IPS DF 19.7 (cell line): ENCODE measurements around the gene BHLHA15.

Experiments used
- DNase-seq: peaks from one replicate; pipeline ENCODE4 v3.0.0-alpha.2; 2013; ENCODE audit warnings: low read depth, low spot score

The BHLHA15 gene

DNA sequence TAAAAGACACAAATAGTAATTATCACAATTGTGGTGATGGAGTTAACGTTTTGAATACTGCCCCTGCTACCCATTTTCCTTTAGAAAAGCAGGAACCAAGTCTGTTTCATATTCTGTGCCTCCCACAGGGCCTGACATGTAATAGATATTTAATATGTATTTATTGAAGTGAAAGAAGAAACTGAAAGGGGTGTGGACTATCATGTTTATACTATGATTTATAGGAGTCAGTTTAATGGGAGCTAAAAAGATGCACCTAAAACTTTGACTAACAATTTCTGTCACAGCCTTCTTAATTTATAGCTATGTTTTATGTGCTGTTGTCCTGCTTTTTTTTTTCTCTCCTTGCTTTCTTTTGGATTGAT is 24.1 kb upstream of the BHLHA15 start:
- no peak for DNase-seq

DNA sequence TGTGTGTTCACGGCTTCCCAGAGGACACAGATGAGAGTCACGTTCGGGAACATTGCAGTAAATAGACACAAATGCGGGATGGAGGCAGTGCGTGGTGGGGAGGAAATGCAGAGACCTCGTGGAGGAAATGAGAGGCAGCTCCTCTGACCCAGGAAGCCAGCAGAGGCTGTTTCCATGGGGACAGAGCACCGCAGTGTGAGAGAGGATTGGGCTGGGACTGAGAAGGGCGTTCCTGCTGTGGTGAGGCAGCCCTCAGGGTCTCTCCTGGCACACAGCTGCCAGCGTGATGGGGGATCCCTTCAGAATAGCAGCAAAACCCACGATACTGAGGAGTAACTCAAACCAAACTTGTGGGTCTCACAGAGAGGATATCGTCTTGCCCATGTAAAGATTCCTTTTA is 21.7 kb upstream of the BHLHA15 start:
- no peak for DNase-seq

DNA sequence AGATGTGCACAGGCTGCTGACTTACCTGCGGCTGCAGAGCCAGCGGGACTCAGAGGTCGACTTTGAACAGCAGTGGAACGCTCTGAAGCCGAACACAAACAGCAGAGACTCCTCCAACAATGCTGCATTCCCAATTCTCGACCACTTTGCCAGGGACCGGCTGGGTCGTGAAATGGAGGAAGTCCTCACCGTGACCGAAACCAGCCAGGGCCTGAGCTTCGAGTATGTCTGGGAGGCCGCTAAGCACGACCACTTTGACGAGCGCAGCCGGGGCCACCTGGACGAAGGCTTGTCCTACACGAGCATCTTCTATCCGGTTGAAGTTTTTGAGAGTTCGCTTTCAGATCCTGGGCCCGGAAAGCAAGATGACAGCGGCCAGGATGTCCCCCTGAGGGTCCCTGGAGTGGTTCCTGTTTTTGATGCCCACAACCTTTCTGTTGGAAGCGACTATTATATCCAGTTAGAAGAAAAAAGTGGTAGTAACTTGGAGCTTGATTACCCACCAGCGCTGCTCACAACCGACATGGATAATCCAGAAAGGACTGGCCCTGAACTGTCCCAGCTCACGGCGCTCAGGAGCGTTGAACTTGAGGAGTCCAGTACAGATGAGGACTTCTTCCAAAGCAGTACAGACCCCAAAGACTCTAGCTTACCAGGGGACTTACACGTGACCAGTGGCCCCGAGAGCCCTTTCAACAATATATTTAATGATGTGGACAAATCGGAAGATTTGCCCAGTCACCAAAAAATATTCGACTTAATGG is 19.4 kb upstream of the BHLHA15 start:
- DNase-seq = no peak

DNA sequence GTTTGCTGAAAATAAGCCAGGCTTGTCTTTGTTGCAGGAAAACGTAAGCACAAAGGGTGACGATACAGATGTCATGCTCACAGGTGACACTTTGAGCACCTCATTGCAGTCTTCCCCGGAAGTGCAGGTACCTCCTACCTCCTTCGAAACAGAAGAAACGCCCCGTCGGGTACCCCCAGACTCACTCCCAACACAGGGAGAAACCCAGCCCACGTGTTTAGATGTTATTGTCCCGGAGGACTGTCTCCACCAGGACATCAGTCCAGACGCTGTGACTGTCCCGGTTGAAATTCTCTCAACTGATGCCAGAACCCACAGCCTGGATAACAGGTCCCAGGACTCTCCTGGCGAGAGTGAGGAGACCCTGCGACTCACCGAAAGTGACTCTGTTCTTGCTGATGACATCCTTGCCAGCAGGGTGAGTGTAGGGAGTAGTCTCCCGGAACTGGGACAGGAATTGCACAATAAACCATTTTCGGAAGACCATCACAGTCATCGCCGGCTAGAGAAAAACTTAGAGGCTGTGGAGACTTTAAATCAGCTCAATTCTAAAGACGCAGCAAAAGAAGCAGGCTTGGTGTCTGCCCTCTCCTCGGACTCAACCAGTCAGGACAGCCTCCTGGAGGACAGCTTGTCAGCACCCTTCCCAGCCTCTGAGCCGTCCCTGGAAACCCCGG is 18.3 kb upstream of the BHLHA15 start:
- DNase-seq = no peak

DNA sequence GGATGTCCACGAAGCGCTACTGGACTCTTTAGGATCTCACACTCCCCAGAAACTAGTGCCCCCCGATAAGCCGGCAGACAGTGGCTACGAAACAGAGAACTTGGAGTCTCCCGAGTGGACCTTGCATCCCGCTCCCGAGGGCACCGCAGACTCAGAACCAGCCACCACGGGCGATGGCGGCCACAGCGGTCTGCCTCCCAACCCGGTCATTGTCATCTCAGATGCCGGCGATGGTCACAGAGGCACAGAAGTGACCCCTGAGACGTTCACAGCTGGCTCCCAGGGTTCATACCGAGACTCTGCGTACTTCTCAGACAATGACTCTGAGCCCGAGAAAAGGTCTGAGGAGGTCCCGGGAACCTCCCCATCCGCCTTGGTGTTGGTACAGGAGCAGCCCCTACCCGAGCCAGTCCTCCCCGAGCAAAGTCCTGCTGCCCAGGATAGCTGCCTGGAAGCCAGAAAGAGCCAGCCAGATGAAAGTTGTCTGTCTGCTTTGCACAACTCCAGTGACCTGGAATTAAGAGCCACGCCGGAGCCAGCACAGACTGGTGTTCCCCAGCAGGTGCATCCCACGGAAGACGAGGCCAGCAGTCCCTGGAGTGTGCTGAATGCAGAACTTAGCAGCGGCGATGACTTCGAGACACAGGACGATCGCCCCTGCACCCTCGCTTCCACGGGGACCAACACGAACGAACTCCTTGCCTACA is 17.6 kb upstream of the BHLHA15 start:
- no peak for DNase-seq

DNA sequence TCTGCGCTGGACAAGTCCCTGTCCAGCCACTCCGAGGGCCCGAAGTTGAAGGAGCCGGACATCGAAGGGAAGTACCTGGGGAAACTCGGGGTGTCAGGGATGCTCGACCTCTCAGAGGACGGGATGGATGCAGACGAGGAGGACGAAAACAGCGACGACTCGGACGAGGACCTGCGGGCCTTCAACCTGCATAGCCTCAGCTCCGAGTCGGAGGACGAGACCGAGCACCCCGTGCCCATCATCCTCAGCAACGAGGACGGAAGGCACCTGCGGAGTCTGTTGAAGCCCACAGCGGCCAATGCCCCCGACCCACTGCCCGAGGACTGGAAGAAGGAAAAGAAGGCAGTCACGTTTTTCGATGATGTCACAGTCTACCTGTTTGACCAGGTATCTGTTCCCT is 17.1 kb upstream of the BHLHA15 start:
- DNase-seq = no peak

DNA sequence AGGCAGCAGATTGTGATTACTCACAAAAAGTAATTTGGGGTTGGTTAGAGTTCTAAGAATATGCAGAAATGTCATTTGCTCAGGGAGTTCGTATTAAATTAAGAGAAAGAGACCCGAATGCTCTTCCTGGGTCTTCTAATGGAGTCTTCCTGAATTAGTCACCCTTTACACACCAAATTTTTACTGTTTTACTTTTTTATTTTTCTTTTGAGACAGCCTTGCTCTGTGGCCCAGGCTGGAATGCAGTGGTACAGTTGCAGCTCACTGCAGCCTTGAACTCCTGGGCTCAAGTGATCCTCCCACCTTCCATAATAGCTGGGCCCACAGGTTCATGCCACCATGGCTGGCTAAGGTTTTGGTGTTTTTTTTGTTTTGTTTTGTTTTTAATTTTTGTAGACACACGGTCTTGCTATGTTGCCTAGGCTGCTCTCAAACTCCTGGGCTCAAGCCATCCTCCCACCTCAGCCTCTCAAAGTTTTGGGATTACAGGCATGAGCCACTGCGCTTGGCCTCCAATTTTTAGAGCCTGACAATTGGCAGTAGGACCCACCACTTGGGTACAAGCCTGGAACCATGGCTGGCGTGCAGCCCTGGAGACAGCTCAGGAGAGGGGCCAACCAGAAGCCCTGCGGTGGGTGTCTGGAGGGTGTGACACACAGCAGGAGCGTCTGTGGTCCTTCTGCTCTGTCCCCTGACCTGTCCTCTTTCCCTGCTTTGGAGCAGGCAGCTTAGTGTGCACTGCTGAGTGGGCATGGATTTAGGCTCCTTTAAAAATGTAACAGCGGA is 16.4 kb upstream of the BHLHA15 start:
- no peak for DNase-seq

DNA sequence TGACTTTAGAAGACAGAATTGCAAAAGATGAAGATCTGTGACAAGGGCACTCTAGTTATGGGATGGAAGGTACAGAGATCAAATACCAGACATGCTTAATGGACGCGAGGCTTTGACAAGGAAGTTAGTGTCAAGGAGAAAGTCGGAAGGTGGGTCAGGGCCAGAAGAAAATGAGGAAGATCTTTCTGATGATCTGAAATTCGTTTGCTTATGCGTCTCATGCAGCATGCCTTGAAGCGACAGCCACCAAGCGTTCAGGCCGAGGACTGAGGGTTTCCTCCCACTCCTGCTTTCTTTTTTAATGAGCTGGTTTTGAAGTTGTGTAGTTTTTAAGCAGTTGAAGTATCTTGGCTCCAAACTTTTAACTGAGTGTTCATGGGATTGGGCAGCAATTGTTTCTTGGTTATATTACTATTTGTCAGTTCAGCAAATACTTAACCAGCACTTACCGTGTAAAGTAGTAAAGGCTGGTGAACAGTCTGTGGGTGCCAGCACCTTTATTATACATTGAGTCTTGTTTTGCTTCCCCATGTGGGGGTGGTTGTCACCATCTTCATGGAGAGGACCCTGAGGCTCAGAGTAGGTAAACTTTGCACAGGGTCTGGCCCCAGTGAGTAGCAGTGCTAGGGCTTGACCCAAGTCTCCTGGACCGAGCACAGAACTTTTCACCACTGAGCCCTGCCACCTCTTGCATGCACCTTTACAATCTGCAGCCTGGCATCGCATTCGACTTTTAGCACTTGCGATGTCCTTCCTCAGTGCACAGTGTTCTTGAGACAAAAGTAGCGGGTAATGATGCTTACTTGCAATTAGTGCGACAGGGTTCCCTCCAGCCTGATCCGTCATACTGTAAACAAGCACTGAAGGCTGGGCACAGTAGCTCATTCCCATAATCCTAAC is 14.3 kb upstream of the BHLHA15 start:
- DNase-seq = no peak

DNA sequence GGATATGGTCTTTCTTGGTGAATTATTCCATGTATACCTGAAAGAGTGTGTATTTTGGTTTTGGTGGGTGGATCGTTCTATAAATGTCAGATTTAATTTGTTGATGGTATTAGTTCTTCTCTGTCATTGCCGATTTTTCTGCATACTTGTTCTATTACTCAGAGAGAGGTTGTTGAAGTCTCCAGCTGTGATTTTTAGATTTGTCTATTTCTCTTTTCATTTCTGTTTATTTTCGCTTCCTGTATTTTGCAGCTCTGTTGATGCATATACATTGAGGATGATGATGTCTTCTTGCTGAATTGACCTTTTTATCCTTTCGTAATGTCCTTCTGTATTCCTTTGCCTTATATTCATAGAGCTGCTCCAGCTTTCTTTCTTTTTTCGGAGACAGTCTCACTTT is 12.1 kb upstream of the BHLHA15 start:
- DNase-seq = no peak

DNA sequence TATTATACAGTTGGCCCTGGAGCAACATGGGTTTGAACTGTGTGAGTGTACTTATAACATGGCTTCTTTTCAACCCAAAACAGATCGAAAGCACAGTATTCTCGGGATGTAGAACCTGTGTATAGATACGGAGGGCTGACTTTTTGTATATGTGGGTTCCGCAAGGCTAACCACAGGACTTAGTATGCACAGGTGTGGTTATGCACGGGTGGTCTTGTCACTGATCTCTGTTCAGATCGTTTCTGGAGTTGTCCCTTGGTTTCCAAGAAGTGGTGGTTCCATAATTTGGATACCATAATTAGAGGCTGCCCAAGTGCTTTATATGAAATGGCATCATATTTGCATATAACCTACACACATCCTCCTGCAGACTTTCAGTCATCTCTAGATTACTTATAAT is 10.9 kb upstream of the BHLHA15 start:
- DNase-seq = no peak

DNA sequence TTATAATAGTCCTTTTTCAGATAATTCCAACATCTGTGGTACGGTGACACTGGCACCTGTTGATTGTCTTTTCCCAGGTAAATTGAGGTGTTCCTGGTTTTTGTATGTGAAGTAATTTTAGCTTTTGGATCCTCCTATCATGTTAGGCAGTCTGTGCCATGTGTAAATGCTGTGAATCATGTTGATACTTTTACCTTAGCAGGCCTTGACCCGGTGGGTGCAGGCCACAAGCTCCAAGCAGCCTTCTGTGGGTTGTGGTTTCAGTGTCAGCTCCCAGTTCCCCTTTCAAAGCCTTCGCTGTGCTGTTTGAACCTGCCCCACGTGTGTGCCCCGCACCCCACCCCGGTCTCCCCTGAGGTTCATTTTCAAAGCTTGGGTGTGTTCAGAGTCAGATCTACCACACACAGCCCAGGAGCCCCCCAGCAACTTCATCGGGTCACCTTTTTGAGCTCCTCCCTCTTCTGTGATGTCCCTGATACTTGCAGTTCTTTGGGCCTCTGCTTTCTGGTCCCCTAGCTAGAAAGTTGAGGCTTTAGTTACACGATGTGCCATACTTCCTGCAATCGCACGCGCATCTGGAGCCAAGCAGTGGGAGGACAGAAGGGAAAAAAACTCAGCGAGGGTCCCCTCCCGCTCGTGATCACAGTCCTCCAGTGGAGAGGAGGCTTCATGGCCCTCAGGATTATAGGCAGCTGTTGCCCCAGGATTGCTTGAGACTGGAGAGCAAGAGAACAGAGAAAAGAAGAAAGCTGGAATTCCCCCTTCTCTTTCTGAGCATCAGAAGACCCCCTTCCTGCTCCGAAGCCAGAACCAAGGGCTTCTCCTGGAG is 8.7 kb upstream of the BHLHA15 start:
- DNase-seq = no peak

DNA sequence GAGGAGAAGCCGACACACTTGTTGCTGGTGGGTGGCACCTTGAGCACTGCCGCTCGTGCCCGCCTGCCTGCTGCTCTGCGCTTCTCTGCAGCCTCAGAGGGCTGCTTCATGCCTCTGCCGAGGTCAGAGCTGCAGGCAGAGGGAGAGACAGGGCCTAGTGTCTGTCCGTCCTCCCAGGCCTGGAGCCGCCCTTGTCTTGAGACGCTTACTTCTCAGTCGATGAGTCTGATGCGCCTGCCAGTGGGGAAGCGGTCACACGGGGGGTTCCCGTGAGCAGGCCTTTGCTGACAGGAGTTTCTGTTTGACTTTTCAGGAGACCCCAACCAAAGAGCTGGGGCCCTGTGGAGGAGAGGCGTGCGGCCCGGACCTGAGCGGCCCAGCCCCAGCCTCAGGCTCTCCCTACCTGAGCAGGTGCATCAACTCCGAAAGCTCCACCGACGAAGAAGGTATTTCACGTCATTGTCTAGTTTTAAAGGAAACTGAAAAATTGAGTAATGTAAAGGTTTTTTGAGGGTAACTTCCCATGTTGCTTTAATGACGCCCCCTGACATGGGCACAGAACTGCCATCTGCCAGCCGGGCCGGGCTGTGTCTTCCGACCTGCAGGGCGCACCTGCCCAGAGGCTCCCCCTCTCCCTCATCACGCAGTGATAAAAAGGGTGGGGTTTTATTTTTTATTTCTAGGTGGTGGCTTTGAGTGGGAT is 7.8 kb upstream of the BHLHA15 start:
- DNase-seq = no peak

DNA sequence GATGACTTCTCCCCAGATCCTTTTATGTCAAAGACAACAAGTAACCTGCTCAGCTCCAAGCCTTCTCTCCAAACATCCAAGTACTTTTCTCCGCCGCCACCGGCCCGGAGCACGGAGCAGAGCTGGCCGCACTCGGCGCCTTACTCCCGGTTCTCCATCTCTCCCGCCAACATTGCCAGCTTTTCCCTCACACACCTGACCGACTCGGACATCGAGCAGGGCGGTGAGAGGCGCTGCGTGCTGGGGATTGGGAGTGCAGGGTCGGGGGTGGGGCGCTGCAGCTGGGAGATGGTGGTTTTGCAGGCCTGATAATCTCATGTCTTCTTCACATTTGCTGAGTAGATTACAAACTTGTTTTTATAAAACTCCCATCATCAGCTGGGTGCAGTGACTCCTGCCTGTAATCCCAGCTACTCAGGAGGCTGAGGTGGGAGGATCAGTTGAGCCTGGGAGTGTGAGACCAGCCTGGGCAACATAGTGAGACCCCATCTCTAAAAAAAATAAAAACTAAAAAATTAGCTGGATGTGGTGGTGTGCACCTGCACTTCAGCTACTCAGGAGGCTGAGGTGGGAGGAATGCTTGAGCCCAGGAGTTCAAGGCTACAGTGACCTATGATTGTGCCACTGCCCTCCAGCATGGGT is 7.2 kb upstream of the BHLHA15 start:
- DNase-seq = no peak

DNA sequence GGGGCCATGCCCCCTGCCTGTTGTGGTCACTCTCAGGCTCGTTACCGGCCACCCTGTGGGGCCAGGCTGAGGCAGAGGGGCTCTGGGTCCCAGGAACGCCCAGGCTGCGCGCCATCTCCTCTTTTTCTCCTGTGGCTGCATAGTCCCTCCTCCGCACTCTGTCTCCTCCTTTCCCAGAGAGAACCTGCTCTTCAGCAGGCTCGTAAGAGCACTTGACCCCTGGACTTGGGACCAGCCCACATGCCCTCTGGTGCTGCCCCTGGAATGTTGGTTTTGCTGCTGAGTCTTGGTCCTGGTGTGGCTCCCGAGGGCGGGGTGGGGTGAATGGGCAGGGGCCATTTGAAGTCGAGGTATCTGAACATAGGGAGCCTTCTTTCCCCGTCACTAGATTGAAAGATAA is 6.6 kb upstream of the BHLHA15 start:
- no peak for DNase-seq

DNA sequence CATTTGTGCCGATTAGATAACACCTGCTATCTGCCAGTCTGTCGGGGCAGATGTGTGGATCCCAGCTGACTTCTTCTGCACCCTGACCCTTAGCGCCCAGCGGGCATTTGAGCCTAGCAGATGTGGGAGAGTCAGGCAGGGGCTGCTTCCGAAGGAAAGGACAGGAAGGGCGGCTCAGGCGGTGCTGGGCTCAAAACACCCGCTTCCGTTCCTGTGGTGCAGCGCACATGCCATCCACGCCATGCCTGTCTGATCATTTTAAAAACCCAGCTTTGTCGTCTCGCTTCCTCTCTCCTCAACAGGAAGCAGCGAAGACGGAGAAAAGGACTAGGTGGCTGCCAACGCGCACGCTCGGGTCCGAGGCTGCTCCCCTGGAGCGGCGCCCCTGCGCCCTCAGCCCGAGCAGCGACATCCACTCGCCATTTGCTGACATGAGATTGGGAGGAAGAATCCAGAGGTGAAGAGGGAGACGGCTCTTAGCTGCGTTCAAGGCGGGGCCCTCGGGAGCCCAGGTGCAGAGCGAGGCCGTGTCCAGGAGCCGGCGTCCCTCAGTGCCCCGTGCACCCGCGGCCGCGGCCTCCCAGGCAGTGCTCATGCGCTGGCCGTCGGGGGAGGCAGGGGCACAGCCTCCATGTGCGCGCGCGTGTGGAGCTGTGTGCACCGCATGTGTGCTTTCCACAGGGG is 5.9 kb upstream of the BHLHA15 start:
- no peak for DNase-seq

DNA sequence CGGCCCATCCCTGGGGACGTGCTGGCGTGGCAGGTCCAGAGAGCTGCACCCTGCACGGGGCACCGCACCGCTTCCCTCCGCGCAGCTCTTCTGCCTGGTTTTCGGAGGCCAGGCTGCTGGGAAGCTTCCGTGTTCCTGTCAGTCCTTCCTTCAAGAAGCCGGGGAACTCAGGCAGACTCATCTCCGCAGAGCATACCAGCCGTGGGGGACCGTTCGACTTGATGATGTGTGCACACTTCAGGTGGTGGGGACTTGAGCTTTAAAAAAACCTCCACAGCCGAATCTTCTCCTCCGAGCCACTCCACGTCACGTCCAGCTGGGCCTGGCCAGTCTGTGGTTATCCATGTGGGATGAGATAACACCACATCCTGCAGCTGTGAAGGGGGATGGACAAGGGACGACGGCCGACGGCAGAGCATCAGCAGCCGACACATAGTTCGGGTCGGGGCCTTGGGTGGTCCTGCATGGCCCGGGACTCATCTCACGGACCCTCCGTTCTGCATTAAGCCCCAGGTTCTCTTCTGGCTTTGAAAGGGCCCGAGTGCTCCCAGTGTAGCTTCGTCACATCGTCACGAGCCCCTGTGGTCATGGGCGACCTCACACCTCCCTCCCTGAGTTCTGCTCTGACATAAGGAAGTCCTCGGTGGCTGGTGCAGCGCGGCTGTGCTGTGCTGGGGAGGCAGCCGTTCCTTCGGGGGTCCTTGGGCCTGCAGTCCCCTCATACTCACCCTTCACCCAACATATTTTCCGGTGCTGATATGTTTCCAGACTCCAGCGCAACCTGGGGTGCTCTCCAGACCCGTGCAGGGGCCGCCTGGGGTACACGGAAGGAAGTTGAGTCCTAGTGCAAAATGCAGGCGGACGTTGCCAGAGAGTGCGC is 4.5 kb upstream of the BHLHA15 start:
- DNase-seq = no peak

DNA sequence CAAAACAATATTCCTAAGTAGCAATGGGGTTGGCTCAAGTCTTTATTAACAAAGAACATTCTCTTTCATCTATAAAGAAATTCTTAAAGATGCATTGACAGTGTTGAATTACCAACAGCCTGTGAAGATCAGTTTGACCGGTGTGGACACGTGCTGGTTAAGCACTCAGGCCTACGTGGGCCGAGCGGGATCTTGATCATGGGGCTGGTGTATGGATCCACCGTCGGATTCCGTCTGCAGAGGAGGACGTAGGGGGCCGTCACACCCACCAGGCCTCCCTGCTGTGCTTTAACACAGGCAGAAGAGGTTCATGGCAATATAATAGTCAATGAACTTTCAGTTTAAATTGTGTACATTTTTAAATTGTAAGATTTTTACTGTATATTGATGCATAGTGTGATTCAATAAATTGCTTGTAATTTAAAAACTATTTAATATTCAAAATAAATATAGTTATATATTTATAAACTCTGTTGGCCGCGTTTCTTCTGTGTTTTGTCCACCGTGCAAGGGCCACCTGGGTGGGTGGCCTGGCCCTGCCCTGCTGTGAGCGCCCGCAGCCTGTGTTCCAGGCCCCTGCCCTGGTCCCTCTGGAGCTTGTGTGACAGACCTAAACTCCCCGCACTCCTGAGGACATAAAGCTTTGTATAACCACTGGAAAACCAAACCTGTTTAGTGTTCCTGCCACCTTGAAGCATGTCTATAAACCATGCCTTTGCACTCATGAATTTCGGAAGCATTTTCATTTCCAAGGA is 1.9 kb upstream of the BHLHA15 start:
- DNase-seq = no peak
